Panc1 (cell line): Measurements from ENCODE around the gene TMEM63C. TPM values are rescaled to one million over a fixed set of nuclear protein-coding genes. Genes with fewer than 3 reads are reported as not detected.

Experiments
- ATAC-seq: fragments of 200-7000 bp; cut with Tn5 transposase; 2 replicates; pipeline ENCODE4 v1.9.1; 2020; ENCODE audit warnings: mild to moderate bottlenecking, moderate library complexity
- BruUV-seq: library from RNA; stranded (reverse); fragments of 400-500 nt; replicated peaks from 2 replicates; lab custom pipeline; 2021; lab: Mats Ljungman, UMichigan
- CTCF ChIA-PET: fragments of 300-600 bp; sonication (Branson Sonifier 250); formaldehyde crosslinking; loops from one replicate; lab custom pipeline; 2022; ENCODE audit warnings: antibody characterized with exemption; lab: Charles Lee
- POLR2A ChIA-PET: fragments of 300-600 bp; sonication (Branson Sonifier 250); formaldehyde crosslinking; loops from one replicate; lab custom pipeline; 2022; ENCODE audit warnings: antibody characterized with exemption; lab: Charles Lee
- DNase-seq: peaks from one replicate; pipeline ENCODE4 v3.0.0-alpha.2; 2010; ENCODE audit warnings: low read depth, low spot score
- H3K27ac ChIP-seq: 2 replicates; pipeline ENCODE4 v1.5.1; 2011; ENCODE audit warnings: mild to moderate bottlenecking, low read length, inconsistent platforms
- H3K27me3 ChIP-seq: fragments of 200-500 bp; sonication (Bioruptor generic); 2 replicates; pipeline ENCODE4 v1.6.0; 2014; ENCODE audit warnings: low read length, inconsistent platforms; ENCODE audit not compliant: control insufficient read depth, insufficient read depth
- H3K36me3 ChIP-seq: fragments of 200-500 bp; sonication (Bioruptor generic); 2 replicates; pipeline ENCODE4 v1.5.1; 2014; ENCODE audit warnings: inconsistent platforms, mild to moderate bottlenecking, low read length, moderate library complexity; ENCODE audit not compliant: control insufficient read depth, insufficient read depth
- H3K4me1 ChIP-seq: 2 replicates; pipeline ENCODE4 v1.5.1; 2011; ENCODE audit warnings: inconsistent platforms, mild to moderate bottlenecking, low read length, moderate library complexity; ENCODE audit not compliant: control insufficient read depth, insufficient read depth
- H3K4me3 ChIP-seq, 2 experiments: 2 replicates each; pipeline ENCODE4 v1.5.1; 2011 to 2012; ENCODE audit warnings: low read depth in 2 of 2, low read length in 2 of 2, mild to moderate bottlenecking in 2 of 2, inconsistent platforms in 1 of 2, moderate library complexity in 1 of 2
- H3K9me3 ChIP-seq: fragments of 200-500 bp; sonication (Bioruptor generic); 2 replicates; pipeline ENCODE4 v1.5.1; 2014; ENCODE audit warnings: low read depth, mild to moderate bottlenecking, inconsistent platforms, low read length, moderate library complexity; ENCODE audit not compliant: control insufficient read depth, insufficient read depth
- POLR2AphosphoS5 ChIP-seq: IDR thresholded peaks from 2 replicates; pipeline ENCODE4 v1.6.1; 2012; ENCODE audit warnings: mild to moderate bottlenecking, low read depth, low read length, moderate library complexity
- SIN3A ChIP-seq: IDR thresholded peaks from 2 replicates; pipeline ENCODE4 v1.6.1; 2012; ENCODE audit warnings: low read depth, mild to moderate bottlenecking, low read length, moderate library complexity, borderline replicate concordance; ENCODE audit not compliant: insufficient read depth
- TCF7L2 ChIP-seq: IDR thresholded peaks from 2 replicates; pipeline ENCODE4 v1.6.1; 2011; ENCODE audit warnings: mild to moderate bottlenecking, low read depth, low read length, inconsistent platforms
- in situ Hi-C: cut with HindIII; loops from 2 replicates; pipeline ENCODE4 v1.10.0; 2016; ENCODE audit warnings: low sequenced_read_pairs, low pct_unique_long_range_greater_than_20kb
- intact Hi-C: fragments of 100-400 bp; cut with micrococcal nuclease; formaldehyde crosslinking; loops from one replicate; pipeline ENCODE4 v1.10.0; 2022; ENCODE audit not compliant: unreplicated experiment
- total RNA-seq: library from RNA; stranded (reverse); gene quantifications from one replicate; pipeline ENCODE4 v1.2.1, GENCODE V29; 2021; ENCODE audit not compliant: unreplicated experiment
- TF ChIP-seq, protein P1 (sequence below): fragments of 450-650 bp; IDR thresholded peaks from 2 replicates; pipeline ENCODE4 v1.5.1; 2017; ENCODE audit warnings: mild to moderate bottlenecking
- TF ChIP-seq, protein P2 (sequence below), 2 experiments: IDR thresholded peaks; 2 replicates each; pipeline ENCODE4 v1.6.1; 2011 to 2012; ENCODE audit warnings: low read depth in 2 of 2, control low read depth in 1 of 2, low read length in 1 of 2, mild to moderate bottlenecking in 1 of 2, moderate library complexity in 1 of 2; ENCODE audit not compliant: insufficient read depth in 1 of 2

The TMEM63C gene
- total RNA-seq, 1 experiment from 2014 or later, result 2.4 TPM

DNA sequence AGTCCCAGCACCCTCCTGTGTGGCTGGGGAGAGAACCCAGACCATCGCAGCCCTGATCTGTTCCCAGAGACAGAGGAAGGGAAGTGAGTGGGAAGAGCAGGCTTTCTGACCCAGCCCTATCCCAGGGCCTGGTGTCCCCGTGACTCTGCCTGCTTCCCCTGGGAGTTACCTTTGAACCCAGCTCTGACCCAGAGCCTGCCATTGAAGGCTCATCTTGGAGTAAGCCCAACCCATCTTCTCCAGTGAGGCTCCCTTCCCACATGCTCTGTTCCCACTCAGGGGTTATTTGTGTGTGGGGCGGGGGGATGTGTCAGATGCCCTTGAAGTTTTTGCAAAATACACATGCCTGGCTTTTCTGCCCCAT lies 6.0 kb downstream of the TMEM63C start:
- intact Hi-C loops, result no loop called here
- no peak for ATAC-seq

DNA sequence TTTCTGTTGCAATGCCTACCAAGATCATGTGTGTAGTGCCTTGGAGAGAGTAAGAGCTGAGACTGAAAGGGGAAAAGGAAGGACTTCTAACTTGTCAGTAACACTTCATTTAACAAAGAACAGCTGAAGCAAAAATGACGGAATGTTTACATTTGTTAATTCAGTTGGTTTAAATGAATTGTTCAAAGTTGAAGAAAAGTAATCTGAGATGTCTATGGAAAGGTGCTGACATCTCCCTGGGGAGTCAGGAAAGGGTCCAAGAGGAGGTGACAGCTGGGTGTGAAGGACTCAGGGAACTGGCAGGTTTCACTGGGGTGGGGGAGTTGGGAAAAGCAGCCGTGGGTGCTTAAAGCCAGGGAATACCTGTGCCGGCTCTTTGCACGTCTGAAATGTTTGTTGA lies 7.9 kb downstream of the TMEM63C start:
- no peak for DNase-seq
- ChIA-PET POLR2A (no interaction called here), CTCF (no interaction called here)
- no TSS peak for BruUV-seq
- in situ Hi-C loops (no loop called here), intact Hi-C loops (no loop called here)
- Histone ChIP-seq H3K4me3 (no peak overlapping the region), H3K4me1 (no peaks in the 10 kb centered on the region), H3K36me3 (no peaks in the 10 kb centered on the region), H3K27ac (no peak overlapping the region), H3K27me3 (no peaks in the 10 kb centered on the region), H3K9me3 (no peaks in the 10 kb centered on the region)
- no peak for ATAC-seq
- TF ChIP-seq, protein P1, sequence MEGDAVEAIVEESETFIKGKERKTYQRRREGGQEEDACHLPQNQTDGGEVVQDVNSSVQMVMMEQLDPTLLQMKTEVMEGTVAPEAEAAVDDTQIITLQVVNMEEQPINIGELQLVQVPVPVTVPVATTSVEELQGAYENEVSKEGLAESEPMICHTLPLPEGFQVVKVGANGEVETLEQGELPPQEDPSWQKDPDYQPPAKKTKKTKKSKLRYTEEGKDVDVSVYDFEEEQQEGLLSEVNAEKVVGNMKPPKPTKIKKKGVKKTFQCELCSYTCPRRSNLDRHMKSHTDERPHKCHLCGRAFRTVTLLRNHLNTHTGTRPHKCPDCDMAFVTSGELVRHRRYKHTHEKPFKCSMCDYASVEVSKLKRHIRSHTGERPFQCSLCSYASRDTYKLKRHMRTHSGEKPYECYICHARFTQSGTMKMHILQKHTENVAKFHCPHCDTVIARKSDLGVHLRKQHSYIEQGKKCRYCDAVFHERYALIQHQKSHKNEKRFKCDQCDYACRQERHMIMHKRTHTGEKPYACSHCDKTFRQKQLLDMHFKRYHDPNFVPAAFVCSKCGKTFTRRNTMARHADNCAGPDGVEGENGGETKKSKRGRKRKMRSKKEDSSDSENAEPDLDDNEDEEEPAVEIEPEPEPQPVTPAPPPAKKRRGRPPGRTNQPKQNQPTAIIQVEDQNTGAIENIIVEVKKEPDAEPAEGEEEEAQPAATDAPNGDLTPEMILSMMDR, result no peak
- TF ChIP-seq TCF7L2 (no peak), SIN3A (no peak), POLR2AphosphoS5 (no peak)
- TF ChIP-seq, protein P2, sequence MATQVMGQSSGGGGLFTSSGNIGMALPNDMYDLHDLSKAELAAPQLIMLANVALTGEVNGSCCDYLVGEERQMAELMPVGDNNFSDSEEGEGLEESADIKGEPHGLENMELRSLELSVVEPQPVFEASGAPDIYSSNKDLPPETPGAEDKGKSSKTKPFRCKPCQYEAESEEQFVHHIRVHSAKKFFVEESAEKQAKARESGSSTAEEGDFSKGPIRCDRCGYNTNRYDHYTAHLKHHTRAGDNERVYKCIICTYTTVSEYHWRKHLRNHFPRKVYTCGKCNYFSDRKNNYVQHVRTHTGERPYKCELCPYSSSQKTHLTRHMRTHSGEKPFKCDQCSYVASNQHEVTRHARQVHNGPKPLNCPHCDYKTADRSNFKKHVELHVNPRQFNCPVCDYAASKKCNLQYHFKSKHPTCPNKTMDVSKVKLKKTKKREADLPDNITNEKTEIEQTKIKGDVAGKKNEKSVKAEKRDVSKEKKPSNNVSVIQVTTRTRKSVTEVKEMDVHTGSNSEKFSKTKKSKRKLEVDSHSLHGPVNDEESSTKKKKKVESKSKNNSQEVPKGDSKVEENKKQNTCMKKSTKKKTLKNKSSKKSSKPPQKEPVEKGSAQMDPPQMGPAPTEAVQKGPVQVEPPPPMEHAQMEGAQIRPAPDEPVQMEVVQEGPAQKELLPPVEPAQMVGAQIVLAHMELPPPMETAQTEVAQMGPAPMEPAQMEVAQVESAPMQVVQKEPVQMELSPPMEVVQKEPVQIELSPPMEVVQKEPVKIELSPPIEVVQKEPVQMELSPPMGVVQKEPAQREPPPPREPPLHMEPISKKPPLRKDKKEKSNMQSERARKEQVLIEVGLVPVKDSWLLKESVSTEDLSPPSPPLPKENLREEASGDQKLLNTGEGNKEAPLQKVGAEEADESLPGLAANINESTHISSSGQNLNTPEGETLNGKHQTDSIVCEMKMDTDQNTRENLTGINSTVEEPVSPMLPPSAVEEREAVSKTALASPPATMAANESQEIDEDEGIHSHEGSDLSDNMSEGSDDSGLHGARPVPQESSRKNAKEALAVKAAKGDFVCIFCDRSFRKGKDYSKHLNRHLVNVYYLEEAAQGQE (IDR thresholded peaks at IDR 0.05; ENCODE audit: insufficient read depth in 1 of 2, low read depth in 2 of 2, low read length in 1 of 2), result no peak

More for the DNA sequence above, 6.0 kb downstream of the TMEM63C start:
- H3K4me1 ChIP-seq, result no peaks in the 10 kb centered on the region
- ChIA-PET CTCF (no interaction called here), POLR2A (no interaction called here)
- no peak for DNase-seq
- no peaks in the 10 kb centered on the region for H3K9me3 ChIP-seq
- H3K27ac ChIP-seq, result no peak overlapping the region
- no peaks in the 10 kb centered on the region for H3K27me3 ChIP-seq
- BruUV-seq, result no TSS peak
- TF ChIP-seq SIN3A (no peak), POLR2AphosphoS5 (no peak), TCF7L2 (no peak)
- TF ChIP-seq, protein P2 (IDR thresholded peaks at IDR 0.05; ENCODE audit: insufficient read depth in 1 of 2, low read depth in 2 of 2, low read length in 1 of 2), result no peak
- TF ChIP-seq, protein P1, result no peak
- no peak overlapping the region for H3K4me3 ChIP-seq
- H3K36me3 ChIP-seq, result no peaks in the 10 kb centered on the region
- in situ Hi-C loops, result no loop called here
